Hippocampal formation (tissue), 2 donors: ENCODE results near the gene EPB41L2.

Experiments used
- DNase-seq, 2 donors: peaks; one replicate each; lab custom pipeline; 2025; lab: John Stamatoyannopoulos, UW

EPB41L2 gene

DNA sequence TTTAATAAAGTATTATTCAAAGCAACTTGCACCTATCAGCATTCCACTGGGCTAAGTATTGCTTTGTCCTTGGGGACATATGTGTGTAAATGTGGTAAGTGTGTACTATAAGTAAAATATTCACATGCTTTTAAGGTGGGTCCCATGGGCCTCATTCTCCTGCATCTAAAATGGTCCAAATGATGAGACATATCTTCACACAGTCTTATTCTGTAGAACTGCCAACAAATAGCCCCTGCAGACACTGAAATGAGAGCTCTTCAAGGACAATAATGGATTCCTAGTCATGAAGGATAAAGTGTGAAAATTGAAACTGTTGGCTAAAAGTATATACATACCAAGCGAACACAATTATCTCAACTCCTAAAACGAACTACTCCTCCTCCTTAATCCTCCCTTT, 154.1 kb downstream of the EPB41L2 start:
- no peak for DNase-seq

DNA sequence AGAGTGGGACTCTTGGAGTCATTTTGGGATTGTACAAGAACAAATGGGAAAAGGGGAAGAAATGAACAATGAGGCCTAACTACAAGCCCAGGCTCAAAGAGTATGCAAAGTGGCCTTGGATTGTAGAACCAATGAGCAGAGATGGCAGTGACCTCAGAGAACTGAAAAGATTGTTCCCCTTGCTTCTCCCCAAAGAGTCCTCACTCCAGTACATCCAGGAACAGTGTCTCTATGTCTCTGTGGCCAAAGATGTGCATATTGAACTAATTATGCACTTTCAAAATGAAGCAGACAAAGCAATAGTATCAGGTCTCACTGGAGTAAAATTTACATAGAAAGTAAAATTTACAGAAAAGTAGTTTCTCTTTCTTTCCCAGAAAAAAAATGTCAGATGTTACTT, 154.9 kb downstream of the EPB41L2 start:
- no peak for DNase-seq

DNA sequence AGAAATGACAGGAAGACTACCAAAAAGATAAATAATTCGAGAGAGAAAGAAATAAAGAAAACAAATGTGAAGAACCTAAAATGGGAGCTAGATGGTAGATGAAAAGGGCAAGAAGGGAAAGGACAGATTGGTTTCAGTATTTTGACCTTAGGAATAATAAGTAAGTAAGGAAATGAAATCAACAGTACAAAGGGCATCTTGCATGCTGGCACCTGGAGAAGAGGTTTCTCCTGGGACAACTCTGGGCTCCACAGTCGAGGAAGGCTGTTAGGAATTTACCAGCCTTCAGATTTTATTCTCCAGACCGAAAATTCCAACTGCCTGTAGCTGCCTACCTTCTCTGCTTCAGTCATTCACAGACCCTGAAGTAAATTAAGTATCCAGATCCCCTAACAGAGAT, 155.4 kb downstream of the EPB41L2 start:
- DNase-seq, result no peak

DNA sequence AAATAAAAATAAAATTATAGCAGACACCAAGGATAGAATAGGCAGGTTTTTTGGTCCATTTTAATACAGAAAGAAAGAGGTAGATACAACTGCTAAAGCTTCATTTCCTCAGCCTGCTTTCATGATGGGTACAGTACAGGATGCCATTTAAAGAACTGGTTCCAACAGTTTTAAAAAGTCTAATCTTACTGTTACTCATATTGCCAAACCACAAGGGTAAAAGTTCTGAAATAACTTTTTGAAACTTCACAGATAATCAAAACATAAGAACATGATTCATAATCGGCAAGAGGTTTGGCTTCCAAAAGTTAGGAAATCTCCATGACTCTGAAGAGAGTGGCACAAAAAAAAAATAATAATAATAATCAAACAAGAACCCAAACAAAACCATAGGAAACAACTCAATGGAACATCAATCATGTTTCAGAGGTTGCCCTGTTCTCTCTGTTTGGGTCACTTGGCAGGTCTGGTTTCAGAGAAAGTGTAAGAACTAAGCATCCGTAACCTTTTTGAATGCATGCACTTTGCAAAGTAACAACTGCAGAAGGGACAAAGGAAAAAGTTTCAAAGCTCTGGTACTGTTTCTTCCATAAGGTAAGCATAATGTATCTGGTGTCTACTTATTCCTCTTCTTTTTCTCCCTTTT, 156.2 kb downstream of the EPB41L2 start:
- DNase-seq, result no peak

DNA sequence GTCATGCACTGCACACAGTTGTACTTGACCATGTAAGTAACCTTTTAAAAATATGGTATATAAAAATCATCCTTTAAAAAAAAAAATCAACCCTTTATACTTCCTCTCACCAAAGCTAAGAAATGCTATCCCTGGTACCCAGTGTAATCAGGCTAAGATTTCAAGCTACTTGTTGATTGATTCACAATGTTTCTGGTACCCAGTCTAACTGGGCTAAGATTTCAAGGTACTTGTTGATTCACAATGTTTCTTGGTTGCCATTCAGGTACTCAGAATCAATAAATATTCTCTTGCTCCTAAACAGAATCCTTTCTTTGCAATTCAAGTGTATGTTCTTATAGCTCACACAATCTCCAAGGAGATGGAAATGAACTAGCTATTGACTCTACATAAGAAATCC, 159.4 kb downstream of the EPB41L2 start:
- no peak for DNase-seq

DNA sequence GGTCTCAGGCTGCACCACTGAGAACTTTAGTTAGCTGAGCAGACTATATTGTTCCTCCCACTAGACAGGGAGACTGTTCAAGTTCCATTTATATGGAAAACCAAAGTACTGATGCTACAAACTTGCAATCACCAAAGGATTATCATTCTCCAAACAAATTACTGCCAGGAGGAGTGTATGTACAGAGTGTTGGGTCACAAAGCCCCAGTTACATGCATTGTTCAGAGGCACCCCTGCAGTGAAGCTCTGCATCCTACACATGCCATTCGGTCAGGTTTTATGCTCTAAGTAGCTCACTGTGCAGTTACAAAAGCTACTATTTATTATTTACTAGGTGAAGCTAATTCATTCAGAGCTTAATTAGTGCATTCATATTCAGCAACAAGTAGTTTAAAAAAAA, 160.0 kb downstream of the EPB41L2 start:
- no peak for DNase-seq

DNA sequence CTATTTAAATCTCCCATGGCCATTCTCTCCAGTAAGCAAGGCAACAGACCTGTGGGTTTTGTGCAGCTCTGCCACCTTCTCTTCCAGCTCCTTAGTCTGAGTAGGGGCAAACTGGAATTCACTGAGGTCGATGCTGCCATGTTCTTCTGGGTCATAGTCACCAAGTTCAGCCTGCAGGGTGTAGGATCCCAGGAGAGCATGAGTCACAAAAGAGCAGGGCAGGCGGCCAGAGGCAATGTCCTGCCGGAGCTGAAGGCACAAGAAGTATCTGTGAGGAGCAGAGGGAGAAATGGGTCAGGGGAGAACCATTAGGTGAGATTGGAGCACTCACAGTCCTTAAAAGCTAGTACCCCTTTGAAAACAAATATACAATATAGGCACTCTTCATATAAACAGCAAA, 162.1 kb downstream of the EPB41L2 start:
- DNase-seq, result no peak

DNA sequence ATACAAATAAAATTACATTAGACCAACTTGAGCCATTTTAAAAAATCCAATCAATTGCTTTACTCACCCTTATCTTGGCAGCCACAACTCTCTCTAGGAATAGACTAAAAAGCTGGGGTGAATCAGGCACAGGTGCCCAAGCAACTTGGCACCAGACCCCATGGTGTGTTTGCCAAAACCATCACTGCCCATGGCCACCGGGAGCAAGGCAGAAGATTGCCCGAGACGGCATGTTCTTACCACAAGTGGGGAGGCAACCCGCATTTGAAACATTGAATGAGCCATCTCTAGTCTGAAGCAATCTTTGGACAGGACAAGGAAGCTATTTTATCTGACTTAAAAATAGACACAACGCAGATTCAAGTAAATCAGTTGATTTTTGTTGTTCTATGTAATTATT, 166.8 kb downstream of the EPB41L2 start:
- no peak for DNase-seq

DNA sequence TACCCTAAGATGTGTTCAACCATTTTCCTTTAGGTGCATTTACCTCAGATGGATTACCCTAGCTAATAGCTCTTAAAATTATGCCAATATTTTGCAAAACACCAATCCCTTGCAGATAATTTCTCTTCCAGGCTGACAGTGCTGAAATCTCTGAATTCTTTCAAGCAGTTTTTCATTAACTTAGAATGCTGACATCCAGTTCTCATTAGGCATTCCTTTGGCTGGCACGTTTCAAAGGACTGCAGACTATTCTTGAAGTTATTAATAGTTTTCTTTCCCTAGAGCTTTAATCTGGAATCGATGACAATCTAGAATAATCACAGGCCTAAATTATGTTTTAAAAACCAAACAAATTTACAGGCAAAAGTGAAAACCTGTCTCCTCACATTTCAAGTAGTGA, 167.5 kb downstream of the EPB41L2 start:
- DNase-seq, result no peak

DNA sequence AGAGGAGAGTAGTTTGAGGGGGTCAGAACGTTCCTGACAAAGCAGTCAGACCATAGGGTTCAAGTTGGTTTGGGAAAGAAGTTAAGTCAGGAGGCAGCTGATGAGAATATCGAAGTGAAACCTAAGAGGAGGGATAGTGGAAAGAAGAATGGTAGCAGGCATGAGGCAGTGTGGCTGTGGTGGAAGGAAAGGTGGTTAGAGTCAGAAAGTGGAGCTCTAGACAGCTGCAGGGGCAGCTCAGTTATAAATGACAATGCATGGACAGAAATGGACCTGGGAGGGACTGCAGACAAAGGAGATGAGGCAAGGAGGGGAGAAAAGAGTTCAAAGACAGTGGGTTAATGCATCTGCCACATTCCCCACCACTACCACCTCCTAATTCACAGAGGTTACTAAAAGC, 169.3 kb downstream of the EPB41L2 start:
- DNase-seq, result no peak

DNA sequence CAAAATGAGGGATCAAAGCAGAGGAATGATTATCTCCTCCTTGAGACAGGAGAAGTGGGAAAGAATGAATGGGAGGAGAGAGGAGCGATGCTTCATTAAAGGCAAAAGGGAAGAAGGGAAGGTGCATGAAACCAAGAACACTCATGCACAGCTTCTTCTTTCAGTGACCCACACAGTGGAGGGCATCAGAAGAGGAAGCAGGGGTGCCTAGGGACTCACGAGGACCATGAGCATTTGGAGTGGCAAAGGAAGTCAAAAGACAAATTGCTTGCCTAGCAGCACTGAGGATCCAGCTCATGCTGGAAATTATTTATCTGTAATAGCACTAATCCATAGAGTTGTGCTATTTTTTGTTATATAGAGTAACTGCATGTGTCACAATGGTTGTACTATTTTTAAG, 169.8 kb downstream of the EPB41L2 start:
- DNase-seq, result no peak

DNA sequence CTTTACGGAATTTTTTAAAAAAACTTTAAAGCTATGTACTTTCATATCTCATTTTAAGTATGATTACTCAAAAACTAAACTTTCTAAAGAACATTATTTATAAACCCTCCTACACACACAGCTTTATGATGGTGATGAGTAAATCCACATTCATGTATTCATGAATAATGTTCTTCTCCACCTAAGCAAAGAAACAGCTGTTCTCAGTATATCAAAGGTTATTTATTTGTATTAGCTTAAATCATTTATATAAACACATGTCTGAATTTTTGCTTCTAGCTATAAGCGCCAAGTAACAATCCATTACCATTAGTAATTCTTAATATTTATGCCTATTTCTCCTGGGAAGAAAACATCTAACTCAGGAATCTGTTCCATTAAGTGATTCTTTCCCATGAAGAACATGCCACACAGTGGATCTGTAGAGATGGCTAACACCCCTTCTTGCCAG, 172.5 kb downstream of the EPB41L2 start:
- DNase-seq, result no peak

DNA sequence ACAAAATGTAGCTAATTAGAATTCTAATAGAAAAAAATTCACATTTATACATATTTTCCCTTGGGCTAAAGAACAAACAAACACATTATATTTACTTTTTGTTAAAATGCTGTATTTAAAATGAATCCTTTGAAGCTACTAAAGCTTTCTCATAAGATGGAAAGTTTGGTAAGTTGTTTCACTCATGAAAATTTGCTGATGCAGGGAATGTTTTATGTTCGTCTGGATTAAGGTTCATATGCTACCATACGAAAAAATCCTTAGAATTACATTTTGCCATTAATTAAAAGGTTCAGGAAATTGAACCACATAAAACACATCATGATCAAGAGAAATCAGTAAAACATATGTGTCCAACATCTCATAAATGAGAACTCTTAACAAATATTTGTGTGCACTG, 173.6 kb downstream of the EPB41L2 start:
- DNase-seq, result no peak

DNA sequence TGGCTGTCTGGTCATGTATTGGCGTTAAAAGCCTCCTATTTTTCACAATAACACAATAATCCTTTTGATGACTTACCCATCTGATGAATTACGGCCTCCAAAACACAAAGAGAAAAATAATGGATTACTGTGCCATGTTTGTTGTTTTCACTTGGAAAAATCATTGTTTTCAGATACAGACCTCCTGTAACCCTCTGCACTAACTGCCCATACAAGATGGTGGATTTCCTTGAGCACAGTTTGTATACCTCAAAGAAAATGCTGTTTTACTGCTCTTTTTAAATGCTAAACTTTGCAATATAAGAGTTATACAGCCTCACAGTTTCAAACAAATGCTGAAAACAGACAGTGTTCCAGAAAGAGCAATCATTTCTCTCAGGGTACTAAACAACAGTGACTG, 174.8 kb downstream of the EPB41L2 start:
- DNase-seq, result peak in 1 of 2 donors; percentile 76

DNA sequence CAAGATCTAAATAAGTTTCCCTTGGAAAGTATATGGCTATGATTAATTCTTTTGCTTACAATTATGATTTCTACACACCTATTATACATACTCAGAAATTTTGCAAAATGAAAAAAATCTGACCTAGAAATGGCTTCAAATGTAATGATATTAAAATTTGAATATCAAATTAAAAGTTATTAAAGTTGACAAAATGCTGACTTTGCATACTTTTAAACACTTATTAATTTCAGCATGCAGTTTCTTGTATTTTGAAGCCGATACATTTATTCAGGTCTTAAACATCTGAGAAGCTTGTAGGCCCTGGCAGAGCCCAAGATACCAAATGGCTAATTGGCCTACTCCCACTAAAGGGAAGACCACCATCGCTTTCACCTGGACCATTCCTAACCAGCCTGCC, 176.1 kb downstream of the EPB41L2 start:
- no peak for DNase-seq

DNA sequence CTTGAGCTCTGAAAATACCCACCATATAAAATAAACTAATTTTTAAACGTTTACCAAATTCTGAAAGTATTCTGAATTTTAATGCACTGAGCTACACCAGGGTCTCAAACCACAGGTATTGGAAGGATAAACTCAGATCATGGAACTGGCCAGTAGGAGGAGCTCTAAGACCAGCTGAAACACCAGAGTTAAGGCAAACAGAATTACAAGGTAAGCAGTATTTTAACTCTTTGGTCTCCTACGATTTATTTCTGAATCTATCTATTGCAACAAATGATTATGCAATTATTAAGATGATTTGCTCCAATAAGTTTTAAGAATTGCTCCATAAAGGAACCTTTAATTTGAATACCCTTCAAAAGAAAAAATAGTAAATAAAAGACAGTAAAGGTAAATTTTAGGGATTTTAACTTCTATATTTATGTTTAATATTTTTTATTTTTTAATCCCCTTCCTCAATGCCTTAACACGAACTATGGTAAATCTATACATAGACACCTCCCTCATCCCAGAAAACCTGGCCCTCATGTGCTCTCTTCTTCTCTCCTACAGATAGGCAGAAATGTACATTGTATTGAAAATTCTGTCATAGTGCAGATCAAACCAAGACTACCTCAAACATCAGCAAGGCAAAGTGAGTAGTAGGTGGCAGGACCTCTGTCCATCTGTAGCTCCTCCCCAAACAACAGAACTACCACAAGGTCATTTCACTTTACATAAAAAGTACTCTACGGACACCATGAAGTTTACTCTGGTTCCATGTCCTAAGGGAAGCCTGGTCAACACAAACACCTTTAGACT, 177.5 kb downstream of the EPB41L2 start:
- peak; percentile 74 to 81 for DNase-seq

DNA sequence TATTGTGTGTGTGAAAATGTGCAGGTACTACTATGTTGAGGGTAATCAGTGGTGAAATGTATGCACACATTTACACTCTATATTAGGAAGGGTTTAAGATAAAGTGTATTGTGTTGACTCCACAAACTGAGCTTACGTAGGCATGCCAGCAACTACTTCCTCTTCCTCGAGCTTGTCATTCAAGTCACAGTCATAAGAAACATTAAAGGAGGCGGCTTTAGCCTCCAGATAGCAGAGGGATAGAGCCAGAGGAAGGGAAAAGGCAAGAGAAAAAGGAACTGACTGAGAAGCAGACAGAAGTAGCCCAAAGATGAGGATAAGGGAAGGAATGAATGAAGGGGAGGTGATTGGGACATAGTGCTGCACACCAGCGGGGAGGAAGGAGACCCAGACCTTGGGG, 180.7 kb downstream of the EPB41L2 start:
- peak in 1 of 2 donors; percentile 20 for DNase-seq

DNA sequence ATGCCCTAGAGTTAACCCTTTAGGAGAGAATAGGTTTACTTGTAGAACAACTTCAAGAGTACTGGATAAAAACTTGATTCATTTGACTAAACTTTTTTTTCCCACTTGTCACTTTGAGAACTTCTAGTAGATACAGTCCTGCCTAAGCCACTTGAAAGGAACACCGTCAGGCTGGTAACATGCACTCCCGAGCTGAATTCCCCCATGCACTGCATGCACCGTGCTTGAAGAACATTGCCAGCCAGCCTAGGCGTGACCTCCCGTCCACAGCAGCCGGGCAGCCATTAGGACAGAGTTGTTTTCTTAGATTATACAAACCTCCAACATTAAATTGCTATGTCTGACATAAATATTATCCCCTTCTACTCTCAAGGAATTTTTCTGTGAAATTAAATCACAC, 183.2 kb downstream of the EPB41L2 start:
- no peak for DNase-seq

DNA sequence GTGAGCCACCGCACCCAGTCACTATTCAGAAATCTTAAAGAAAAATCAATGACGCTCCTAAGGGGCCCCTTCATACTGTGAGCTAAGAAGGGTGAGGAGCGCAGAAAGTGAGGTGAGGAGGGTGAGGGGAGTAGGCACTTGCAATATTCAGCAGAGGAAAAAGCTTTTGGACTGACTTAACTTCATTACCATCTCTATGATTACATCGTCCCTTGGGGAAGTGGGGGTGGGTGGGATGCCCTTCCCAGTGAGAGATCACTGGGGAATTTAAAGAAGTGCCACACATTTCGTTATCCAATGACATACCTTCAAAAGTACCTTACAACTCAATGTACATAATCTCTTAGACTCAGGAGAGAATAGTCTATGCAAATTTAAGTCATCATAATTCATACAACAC, 189.3 kb downstream of the EPB41L2 start:
- no peak for DNase-seq

DNA sequence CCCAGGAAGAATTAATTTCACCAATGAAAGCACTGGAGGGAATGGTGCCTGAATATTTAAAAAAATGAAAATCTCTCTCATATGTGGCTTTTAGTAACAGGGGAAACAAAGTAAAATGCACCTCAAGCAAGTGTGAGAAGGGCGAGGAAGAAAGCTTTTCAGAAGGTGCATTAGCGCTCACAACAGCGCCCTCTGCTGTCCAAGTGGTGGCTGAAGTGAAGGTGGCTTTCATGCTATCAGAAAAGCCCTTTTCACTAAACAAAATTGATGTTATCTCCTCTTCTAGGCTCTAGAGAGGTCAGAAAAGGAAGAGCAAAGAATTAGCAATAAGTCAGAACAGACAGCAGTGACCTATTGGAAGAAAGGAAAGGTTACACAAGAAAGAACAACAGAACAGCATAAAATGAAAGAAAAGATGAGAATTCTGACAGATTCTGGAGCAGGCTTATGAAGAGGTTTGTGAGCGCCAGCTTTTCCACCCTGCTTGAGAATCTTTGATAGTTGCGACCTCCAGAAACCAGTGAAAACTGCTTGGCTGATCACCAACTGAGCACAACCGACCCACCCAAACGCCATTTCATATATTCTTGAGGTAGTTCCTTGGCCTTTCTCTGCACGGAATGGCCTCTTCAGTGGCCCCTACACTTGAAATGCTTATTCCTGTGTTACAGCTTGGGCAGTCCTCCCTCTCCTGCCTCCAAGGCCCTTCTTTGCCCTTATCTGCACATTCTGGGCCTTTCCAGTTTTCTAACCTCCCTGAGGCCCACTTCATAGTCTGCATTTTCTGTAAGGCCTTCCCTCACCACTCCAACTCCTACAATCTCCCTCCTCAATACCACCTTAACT, 190.6 kb downstream of the EPB41L2 start:
- peak; percentile 42 to 44 for DNase-seq

DNA sequence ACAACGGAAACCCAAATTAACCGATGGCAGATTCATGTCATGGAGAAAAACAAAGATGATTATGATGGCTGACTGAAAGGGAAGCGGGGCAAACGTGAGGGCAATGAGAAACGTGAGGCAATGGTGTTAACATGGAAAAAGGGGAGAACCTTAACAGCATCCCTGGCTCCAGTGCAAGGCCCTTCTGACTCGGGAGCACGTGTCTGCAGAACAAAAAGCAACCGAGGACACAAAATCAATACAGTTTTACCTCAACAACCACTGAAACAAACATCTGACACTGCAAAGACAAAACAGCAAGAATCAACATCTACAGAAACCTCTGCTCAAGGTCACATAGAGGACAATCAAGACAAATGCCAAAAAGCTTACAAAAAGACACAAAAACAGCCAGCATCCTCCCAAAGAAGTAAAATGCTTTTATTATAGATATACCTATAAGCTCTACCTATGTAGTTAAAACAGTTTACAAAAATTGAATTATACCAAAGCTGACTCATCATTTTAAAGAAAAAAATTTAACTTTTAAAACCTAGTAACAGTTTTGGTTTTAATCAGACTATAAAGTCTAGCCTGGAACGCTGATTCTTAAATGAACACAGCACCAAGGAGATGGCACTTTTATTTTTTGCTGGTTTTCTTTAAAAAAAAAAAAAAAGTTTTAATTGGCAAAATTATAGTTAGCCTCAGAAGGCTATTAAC, 192.7 kb downstream of the EPB41L2 start:
- DNase-seq, result no peak

DNA sequence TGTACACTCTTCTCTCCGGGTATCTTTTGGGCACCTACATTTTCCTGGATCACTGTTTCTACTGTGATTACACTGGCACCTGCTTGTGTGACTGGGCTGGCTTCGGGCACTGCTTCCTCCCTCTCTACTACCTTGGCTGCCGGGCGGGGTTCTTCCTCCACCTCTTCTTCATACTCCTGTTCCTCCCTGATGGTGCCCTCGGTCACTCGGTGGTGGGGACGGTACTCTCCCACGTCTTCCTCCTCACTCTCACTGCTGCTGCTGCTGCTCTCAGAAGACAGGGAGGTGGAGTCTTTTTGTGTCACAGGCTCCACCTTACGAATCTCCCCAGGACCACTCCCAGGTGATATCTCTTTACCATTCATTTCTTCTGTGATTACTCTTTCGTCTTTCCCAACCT, 193.4 kb downstream of the EPB41L2 start:
- DNase-seq, result no peak
